ENCODE data around the gene DMD. TPM values are rescaled to one million over a fixed set of nuclear protein-coding genes. Genes with fewer than 3 reads are reported as not detected.

DMD gene
- total and polyA plus RNA-seq, 2 of the 8 experiments (the other 6 are each of a cell fraction or from before 2014, with no cell fraction given), result 4.8 to 7.4 TPM

GRCh38 chrX:31449965-31450364, 1761.4 kb downstream of the DMD start:
- Histone ChIP-seq H3K27ac (ENCODE audit: low read depth, low read length) (no peak overlapping the region), H2AFZ (ENCODE audit: low read length) (no peak overlapping the region), H4K5ac (ENCODE audit: insufficient read length, low read depth, low read length) (no peak overlapping the region), H4K91ac (replicated peaks; ENCODE audit: insufficient read length, low read length) (no peak overlapping the region), H2BK120ac (replicated peaks; ENCODE audit: low read depth, low read length) (no peak overlapping the region), H3K9ac (replicated peaks in 1 of 4; ENCODE audit: extremely low read depth in 1 of 4, low read depth in 3 of 4, low read length in 3 of 4) (no peak overlapping the region), H2AK5ac (ENCODE audit: low read depth, low read length) (no peak overlapping the region), H4K8ac (ENCODE audit: extremely low read depth, insufficient read depth, low read length) (no peak overlapping the region), H3K4ac (replicated peaks; ENCODE audit: insufficient read length, low read depth, low read length) (no peak overlapping the region), H3K23me2 (ENCODE audit: low read depth, low read length) (no peaks in the 10 kb centered on the region), H2BK5ac (ENCODE audit: low read depth, low read length) (no peak overlapping the region), H2BK15ac (ENCODE audit: low read length) (no peak overlapping the region), H2BK12ac (ENCODE audit: low read depth, low read length) (no peak overlapping the region), H3K9me3 (ENCODE audit: insufficient read depth in 2 of 2, low read depth in 1 of 2, low read length in 1 of 2) (no peaks in the 10 kb centered on the region), H3K56ac (replicated peaks; ENCODE audit: insufficient read length, low read depth, low read length) (no peak overlapping the region), H3K18ac (ENCODE audit: extremely low read depth, low read length) (no peak overlapping the region), H3K23ac (ENCODE audit: insufficient read length) (no peak overlapping the region), H3K4me2 (ENCODE audit: insufficient read depth in 1 of 2, low read depth in 2 of 2, low read length in 2 of 2) (no peak overlapping the region), H3K14ac (ENCODE audit: insufficient read length) (no peak overlapping the region), H3K4me3 (ENCODE audit: extremely low read depth in 1 of 4, insufficient read depth in 2 of 4, low read depth in 3 of 4, low read length in 4 of 4) (no peak overlapping the region), H3K27me3 (replicated peaks in 1 of 4; ENCODE audit: control insufficient read depth in 3 of 4, extremely low read depth in 1 of 4, insufficient read depth in 3 of 4, low read length in 3 of 4) (no peaks in the 10 kb centered on the region), H3K4me1 (replicated peaks in 1 of 4; ENCODE audit: control insufficient read depth in 3 of 4, insufficient read depth in 4 of 4, low read length in 3 of 4) (no peaks in the 10 kb centered on the region), H3K79me2 (ENCODE audit: control insufficient read depth in 1 of 2, insufficient read depth in 2 of 2, low read length in 2 of 2) (no peaks in the 10 kb centered on the region), H4K20me1 (replicated peaks in 1 of 2; ENCODE audit: control insufficient read depth in 1 of 2, insufficient read depth in 2 of 2, low read length in 2 of 2) (no peaks in the 10 kb centered on the region), H2BK20ac (ENCODE audit: low read length) (no peak overlapping the region), H3K36me3 (ENCODE audit: control insufficient read depth in 2 of 4, insufficient read depth in 4 of 4, low read length in 3 of 4) (no peaks in the 10 kb centered on the region), H3K79me1 (ENCODE audit: low read depth, low read length) (no peaks in the 10 kb centered on the region)
- CTCF ChIA-PET (ENCODE audit: partially characterized antibody), result no interaction called here
- TF ChIP-seq RBBP5 (IDR thresholded peaks at IDR 0.05; ENCODE audit: borderline replicate concordance, low read depth, low read length) (no peak), CTBP2 (IDR thresholded peaks at IDR 0.05; ENCODE audit: borderline replicate concordance, insufficient read depth, insufficient read length, low read length) (no peak), GTF2F1 (IDR thresholded peaks at IDR 0.05; ENCODE audit: borderline replicate concordance, low read depth, low read length) (no peak), SUZ12 (IDR thresholded peaks at IDR 0.05; ENCODE audit: low read length) (no peak), RXRA (IDR thresholded peaks at IDR 0.05; ENCODE audit: insufficient read depth, low read depth, low read length) (no peak), SIRT6 (IDR thresholded peaks at IDR 0.05; ENCODE audit: low read length) (no peak), KDM5A (IDR thresholded peaks at IDR 0.05; ENCODE audit: low read length) (no peak), HDAC2 (IDR thresholded peaks at IDR 0.05; ENCODE audit: borderline replicate concordance in 1 of 2, low read depth in 2 of 2, low read length in 2 of 2) (no peak), JUN (IDR thresholded peaks at IDR 0.05; ENCODE audit: low read depth, low read length) (no peak), POLR2A (IDR thresholded peaks at IDR 0.05; ENCODE audit: control extremely low read depth in 1 of 2, low read depth in 2 of 2, low read length in 2 of 2) (no peak)
- 96% methylated on average over 4 of the region's 4 CpGs; no CpG with 5 or more reads in 1 of the 2 experiments for WGBS, 2 experiments (ENCODE audit: extremely low coverage in 1 of 2, insufficient coverage in 1 of 2, insufficient read length in 1 of 2, insufficient replicate concordance in 2 of 2, low coverage in 1 of 2, low lambda C conversion rate in 2 of 2, missing lambda C conversion rate in 1 of 2)
- FAIRE-seq (no peak), DNase-seq (ENCODE audit: low read depth in 1 of 2, low spot score in 2 of 2) (no peak)
- POLR2A ChIA-PET (ENCODE audit: partially characterized antibody), result no interaction called here

All from H1 (cell line).